HG02798 (cell line): ENCODE measurements around the gene IRAK2.
A peak's percentile ranks its signal among the peaks of the same experiment; 100 is the strongest.
"Not testable (repeated sequence)": the region's sequence is repeated elsewhere in the genome, so short reads cannot be mapped to it uniquely, and the experiment has no call there.

ENCODE experiments used
- ATAC-seq: cut with Tn5 transposase; IDR thresholded peaks from one replicate; pipeline ENCODE4 v1.9.1; 2021; ENCODE audit warnings: mild to moderate bottlenecking; ENCODE audit not compliant: unreplicated experiment, poor library complexity

Gene IRAK2

DNA sequence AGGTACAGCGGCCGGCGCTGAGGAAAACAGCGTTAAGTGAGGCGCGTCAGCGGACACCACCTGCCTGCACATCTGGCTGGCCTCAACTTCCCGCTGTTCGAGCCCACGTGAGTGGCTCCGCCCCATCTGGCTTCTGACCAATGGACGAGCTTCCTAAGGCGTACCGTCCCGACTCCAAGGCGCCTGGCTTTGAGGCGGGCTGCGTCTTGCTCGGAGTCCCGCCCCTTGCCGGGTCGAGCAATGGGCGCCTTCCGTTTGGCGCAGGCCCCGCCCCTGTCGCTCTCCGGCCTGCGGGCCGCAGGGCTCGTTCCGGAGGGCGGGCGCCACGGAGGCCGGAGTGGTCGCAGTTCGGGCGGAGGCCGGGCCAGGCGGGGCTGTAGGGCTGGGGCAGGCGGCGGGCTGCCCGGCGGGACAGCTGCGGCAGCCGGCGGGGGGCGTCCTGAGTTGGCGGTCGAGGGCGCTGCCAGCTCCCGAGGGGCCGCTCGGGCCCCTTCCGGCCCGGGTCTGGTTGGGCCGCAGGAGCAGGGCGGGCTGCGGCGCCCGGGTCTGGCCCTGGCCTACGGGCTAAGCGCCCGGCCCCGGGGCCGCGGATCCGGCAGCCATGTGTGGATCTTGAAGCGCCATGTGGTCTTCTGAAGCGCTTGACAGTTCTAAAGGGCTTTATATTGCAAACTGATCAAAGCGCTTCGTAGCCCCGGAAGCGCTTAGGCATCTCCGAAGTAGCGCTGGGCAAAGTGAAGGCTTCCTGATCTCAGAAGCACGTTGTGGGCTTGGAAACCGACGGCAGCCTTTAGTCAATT is 83.7 kb downstream of the IRAK2 start, which contains the start of gene TATDN2:
Gene TATDN2, plus strand, starts transcription at position 276 of the 800 bp plus-strand sequence. CDS start 742 bp downstream, outside the sequence.
- ATAC-seq: peak; percentile 96

- no peak for ATAC-seq
These were observed 84.4 kb downstream of the IRAK2 start for GRCh38 chr3:10248984-10249748.

- no peak for ATAC-seq
These were observed 85.1 kb downstream of the IRAK2 start for GRCh38 chr3:10249833-10250232.

DNA sequence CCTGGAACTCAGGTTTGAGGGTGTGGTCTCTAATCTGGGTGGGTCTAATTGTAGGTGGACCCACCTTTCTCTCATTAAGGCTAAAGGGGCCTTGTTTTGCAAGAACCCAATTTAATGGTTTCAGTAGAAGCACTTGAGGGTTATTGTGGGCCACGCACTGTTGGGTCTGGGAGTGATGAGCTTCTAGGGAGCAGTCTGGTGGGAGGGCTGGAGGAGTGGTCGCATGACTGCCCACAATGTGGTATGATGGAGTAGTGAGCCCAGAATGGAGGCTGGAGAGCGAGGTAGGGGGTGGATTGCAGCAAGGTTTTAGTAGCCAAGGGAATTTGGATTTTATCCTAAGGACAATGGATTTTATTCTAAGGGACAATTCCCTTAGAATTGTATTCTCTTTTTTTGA is 86.3 kb downstream of the IRAK2 start:
- ATAC-seq: no peak

DNA sequence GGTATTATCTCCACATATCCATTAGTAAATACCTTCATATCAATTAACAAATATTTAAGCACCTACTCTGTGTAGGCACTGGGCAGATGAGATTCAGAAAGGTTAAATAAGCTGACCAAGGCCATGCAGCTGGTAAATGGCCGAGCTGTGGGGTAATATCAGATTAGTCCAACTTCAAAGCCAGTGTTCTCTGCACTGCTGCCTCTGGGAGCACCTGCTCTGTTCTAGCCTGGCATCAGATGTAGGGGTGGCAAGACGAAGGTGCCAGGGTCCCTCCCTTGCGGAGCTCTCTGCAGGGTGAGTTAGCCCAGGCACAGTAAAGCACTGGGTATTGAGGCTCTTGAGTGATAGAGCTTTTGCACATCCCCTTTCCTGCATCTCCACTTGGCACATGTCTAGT is 89.0 kb downstream of the IRAK2 start:
- no peak for ATAC-seq

DNA sequence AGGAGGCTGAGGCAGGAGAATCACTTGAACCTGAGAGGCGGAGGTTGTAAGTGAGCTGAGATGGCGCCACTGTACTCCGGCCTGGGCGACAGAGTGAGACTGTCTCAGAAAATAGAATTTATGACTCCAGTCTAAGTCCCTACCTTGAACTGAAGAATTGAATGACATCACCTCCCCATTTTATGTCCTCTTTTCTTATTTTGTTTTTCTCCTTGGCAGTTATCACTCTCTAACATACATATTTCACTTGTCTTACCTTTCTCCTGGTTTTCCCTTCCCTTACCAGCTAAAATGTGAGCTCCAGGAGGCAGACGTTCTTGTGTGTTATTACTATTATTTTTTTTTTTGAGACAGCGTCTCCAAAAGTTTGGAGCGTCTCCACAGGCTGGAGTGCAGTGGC is 91.1 kb downstream of the IRAK2 start:
- no peak for ATAC-seq

- ATAC-seq: no peak
These were observed 94.3 kb downstream of the IRAK2 start for GRCh38 chr3:10259036-10259435.

- ATAC-seq: no peak
These were observed 95.1 kb downstream of the IRAK2 start for GRCh38 chr3:10259798-10260197.

DNA sequence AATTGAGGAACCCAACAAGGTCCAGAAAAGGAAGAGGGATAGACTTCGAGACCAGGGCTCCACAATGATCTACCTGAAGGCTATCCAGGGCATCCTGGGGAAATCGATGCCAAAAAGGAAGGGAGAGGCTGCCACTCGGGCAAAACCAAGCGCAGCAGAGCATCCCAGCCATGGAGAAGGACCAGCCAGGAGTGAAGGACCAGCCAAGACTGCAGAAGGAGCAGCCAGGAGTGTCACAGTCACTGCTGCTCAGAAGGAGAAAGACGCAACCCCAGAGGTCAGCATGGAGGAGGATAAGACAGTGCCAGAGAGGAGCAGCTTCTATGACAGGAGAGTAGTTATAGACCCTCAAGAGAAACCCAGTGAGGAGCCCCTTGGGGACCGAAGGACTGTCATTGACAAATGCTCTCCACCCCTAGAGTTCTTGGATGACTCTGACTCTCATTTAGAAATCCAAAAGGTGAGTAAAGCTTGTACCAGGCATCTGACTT is 95.5 kb downstream of the IRAK2 start:
- no peak for ATAC-seq

DNA sequence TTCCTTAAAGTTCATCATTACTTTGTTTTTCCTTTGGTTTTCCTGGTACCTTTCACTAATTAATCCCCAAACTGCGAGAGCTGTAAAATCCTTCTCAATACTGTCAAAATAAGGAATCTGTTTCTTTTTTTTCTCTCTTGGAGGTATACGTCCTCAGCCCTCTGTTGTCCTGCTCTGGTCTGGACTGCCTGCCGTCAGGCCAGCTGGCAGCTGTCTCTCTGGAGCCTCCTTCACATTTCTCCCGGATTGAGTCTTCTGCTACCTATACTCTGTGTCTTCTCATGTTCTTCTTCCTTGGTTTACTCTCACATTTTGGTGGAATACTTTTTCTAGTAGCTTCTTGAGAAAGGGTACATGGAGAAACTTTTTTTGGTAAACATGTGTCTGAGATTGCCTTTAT is 97.3 kb downstream of the IRAK2 start:
- no peak for ATAC-seq

- ATAC-seq: no peak
These were observed 99.1 kb downstream of the IRAK2 start for GRCh38 chr3:10263646-10264363.

GRCh38 chr3:10265833-10266232 is 101.1 kb downstream of the IRAK2 start:
- ATAC-seq: no peak

DNA sequence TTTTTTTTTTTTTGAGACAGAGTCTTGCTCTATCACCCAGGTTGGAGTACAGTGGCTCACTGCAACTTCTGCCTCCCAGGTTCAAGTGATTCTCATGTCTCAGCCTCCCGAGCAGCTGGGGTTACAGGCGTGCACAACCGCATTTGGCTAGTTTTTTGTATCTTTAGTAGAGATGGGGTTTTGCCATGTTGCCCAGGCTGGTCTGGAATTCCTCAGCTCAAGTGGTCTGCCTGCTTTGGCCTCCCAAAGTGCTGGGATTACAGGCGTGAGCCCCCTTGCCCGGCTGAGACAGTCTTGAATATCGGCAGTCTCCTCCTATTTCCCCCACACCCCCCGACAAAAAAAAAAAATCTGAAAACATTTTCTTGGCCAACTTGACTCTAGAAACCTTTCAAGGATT is 102.2 kb downstream of the IRAK2 start:
- ATAC-seq: not testable (repeated sequence)

- ATAC-seq: no peak
These were observed 103.4 kb downstream of the IRAK2 start for GRCh38 chr3:10268116-10268515.

- ATAC-seq: no peak
These were observed 104.2 kb downstream of the IRAK2 start for GRCh38 chr3:10268930-10269329.

DNA sequence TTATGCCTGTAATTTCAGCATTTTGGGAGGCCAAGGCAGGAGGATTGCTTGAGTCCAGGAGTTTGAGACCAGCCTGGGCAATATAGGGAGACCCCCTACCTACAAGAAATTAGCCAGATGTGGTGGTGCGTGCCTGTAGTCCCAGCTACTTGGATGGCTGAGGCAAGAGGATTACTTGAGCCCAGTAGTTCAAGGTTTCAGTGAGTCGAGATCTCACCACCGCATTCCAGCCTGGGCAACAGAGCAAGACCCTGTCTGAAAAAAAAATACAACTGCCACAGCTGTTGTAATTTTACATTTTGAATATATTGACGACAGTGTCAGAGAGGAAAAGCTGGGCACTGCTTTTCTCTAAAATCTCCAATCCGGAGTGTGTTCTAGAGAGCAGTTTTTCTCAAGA is 104.7 kb downstream of the IRAK2 start:
- no peak for ATAC-seq

DNA sequence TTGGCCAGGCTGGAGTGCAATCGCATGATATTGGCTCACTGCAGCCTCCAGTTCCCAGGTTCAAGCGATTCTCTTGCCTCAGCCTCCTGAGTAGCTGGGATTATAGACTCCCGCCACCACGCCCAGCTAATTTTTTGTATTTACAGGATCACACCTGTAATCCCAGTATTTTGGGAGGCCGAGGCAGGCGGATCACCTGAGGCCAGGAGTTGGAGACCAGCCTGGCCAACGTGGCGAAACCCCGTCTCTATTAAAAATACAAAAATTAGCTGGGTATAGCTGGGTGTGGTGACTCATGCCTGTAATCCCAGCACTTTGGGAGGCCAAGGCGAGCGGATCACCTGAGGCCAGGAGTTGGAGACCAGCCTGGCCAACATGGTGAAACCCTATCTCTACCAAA is 107.8 kb downstream of the IRAK2 start:
- ATAC-seq: not testable (repeated sequence)

- no peak for ATAC-seq
These were observed 108.3 kb downstream of the IRAK2 start for GRCh38 chr3:10272977-10273376.

DNA sequence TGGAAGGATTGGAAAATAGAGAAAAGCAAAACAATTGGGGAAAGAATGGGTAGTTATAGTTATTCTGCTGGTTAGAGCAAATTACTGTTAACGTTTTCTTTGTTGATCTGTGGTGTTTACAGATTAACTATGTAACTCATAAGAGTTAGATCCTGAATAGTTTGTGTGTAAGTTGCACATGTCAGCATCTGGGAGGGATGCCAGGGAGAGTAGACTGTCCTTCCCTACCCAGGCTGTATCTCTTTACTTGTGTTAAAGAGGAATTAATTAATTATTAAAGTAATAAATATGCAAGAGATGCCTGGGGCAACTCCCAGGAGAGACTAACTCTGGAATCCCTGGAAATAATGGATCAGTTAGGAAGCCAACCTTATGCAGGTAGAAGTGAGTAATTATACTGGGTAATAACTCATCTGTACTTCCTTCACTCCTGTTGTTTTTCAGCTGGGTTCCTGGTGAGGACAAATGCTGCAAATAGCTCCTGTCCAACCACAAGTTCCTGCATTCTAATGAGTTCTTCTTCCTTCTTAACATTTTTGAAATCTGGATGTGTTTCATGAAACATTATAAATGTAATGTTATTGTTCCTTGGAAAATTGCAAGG is 109.1 kb downstream of the IRAK2 start:
- no peak for ATAC-seq

GRCh38 chr3:10274601-10275000 is 109.9 kb downstream of the IRAK2 start:
- no peak for ATAC-seq
